Activated T-helper 2 cell treated with anti-CD3 and anti-CD28 coated beads, Interferon-gamma antibody, Interleukin-2, Interleukin-4, amounts not matched to agents 10 μg/mL and 5 μg/mL and 100 μg/mL, durations not matched to agents 14 hours and 24 hours and 36 hours (primary cell): ENCODE results near the gene PKIB. TPM values are rescaled to one million over a fixed set of nuclear protein-coding genes. Genes with fewer than 3 reads are reported as not detected.

ENCODE experiments used
- DNase-seq: peaks from one replicate; pipeline ENCODE4 v3.0.0; 2021; ENCODE audit warnings: low spot score
- H3K27ac Mint-ChIP-seq: one replicate; pipeline ENCODE4 v1.8.0; 2021; ENCODE audit warnings: mixed read lengths
- H3K27me3 Mint-ChIP-seq: one replicate; pipeline ENCODE4 v1.8.0; 2021; ENCODE audit warnings: low read depth, mixed read lengths
- H3K36me3 Mint-ChIP-seq: one replicate; pipeline ENCODE4 v1.8.0; 2021; ENCODE audit warnings: low read depth, mixed read lengths
- H3K4me1 Mint-ChIP-seq: one replicate; pipeline ENCODE4 v1.8.0; 2021; ENCODE audit warnings: low read depth, mixed read lengths
- H3K4me3 Mint-ChIP-seq: one replicate; pipeline ENCODE4 v1.8.0; 2021; ENCODE audit warnings: low read depth, mild to moderate bottlenecking, moderate library complexity, mixed read lengths
- H3K9me3 Mint-ChIP-seq: one replicate; pipeline ENCODE4 v1.8.0; 2021; ENCODE audit warnings: mixed read lengths
- intact Hi-C: fragments of 100-400 bp; cut with micrococcal nuclease; formaldehyde crosslinking; loops from one replicate; pipeline ENCODE4 v1.15.1; 2023
- total RNA-seq: library from RNA; stranded (reverse); gene quantifications from 2 replicates; pipeline ENCODE4 v1.2.3, GENCODE V29; 2022

The PKIB gene
- total RNA-seq, 1 donor from 2014 or later = 0.52 TPM

DNA sequence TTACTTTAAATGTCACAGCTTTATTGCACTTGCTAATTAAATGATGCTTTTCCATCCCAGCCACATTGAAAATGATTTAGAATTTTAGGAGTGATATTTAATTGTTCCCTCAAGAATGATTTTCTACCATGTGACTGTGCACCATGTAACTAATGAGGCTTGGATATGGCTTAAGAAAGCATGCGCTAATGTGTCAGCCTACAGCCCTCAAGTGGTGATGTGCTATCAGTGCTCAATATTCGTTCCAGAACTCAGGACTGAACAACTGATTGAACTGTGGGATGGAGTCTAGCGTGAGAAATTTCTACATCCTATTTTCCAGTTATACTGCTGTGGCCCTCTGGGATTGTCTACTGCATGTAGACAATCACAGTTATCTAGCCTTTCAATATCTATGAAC is 71.5 kb downstream of the PKIB start:
- H3K27me3 Mint-ChIP-seq = no peaks in the 10 kb centered on the region
- no peak overlapping the region for H3K4me3 Mint-ChIP-seq
- intact Hi-C loops = no loop called here
- no peaks in the 10 kb centered on the region for H3K4me1 Mint-ChIP-seq
- H3K27ac Mint-ChIP-seq = no peak overlapping the region
- no peaks in the 10 kb centered on the region for H3K36me3 Mint-ChIP-seq
- H3K9me3 Mint-ChIP-seq = no peaks in the 10 kb centered on the region
- no peak for DNase-seq

DNA sequence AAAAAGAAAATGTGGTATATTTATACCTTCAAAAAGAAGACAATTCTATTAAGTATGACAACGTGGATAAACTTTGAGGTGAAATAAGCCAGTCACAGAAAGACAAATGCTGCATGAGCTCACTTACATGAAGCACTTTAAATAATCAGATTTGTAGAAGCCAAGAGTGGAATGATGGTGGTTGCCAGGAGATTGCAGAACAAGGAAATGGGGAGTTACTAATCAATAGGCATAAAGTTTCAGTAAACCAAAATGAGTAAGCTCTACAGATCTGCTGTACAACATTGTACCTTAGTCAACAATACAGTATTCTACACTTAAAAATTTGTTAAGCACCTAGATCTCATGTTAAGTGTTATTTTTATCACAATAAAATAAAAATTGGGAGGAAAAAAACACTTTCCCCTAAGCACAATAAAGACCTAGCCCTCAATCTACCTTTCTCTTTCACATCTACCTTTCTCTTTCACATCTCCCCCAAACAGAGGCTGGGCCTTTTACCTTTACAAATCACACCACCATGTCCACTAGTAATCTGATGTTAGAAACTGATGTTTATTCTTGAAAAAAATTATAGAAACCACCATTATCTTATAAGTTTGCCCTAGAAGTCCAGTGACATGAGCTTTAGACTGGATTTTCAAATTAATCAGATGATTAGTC is 73.9 kb downstream of the PKIB start:
- no peaks in the 10 kb centered on the region for H3K9me3 Mint-ChIP-seq
- intact Hi-C loops = no loop called here
- no peak overlapping the region for H3K4me3 Mint-ChIP-seq
- H3K27me3 Mint-ChIP-seq = peaks cover 2% of the 10 kb centered on the region
- DNase-seq = no peak
- H3K4me1 Mint-ChIP-seq = no peaks in the 10 kb centered on the region
- no peak overlapping the region for H3K27ac Mint-ChIP-seq
- no peaks in the 10 kb centered on the region for H3K36me3 Mint-ChIP-seq

DNA sequence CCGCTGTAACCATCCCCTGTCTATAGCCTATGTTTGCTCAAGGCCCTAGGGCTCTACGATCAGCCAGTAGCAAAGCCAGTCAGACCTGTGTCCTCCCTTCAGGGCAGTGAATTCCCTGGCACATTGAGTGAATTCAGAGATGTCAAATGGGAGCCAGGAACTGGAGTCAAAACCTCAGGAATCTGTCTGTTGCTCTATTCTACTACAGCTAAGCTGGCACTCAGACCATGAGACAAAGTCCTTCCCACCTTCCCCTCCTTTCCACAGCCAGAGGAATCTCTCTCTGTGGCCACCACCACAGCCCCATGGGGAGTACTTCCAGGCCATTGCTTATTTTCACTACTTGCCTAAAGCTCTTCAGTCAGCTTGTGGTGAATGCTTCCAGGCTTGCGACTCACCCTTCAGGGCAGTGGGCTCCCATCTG is 82.0 kb downstream of the PKIB start:
- no peaks in the 10 kb centered on the region for H3K4me1 Mint-ChIP-seq
- intact Hi-C loops = no loop called here
- no peaks in the 10 kb centered on the region for H3K27me3 Mint-ChIP-seq

DNA sequence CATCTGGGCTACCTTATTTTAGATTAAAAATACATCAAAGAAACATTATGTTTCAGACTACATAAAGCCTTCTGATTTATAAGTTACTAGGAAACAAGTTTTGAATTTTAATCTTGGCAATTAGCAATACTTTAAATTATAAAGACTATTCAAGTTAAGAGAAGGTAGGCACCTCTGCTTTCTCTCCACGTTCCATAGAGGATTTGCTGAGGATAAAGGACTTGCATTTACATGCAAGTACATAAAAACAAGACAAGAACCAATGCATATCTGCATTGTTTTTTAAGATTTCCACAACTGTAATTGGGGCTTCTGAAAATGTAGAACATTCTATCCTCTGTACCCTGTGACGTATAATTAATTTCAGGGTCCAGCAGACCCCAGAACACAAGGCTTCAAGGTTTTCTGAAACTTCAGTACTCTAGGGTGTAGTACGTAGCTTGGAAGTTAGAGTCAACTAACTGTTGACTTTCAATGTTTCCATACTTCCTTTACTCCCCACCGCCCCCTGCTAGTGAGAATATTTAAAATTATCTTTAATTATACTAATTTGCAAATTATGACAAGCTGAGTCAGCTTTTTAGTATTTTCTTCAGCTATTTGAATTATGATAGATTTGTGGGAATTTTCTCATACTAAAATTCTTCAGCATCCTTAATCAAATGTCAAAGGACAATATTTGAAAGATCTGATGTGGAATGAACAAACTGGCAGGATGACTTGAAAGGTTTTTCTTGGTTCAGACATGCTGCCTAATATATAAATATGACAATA is 82.8 kb downstream of the PKIB start:
- H3K4me1 Mint-ChIP-seq = no peaks in the 10 kb centered on the region
- no peaks in the 10 kb centered on the region for H3K9me3 Mint-ChIP-seq
- H3K36me3 Mint-ChIP-seq = no peaks in the 10 kb centered on the region
- no peak overlapping the region for H3K27ac Mint-ChIP-seq
- H3K4me3 Mint-ChIP-seq = no peak overlapping the region
- no peak for DNase-seq
- no peaks in the 10 kb centered on the region for H3K27me3 Mint-ChIP-seq
- intact Hi-C loops = no loop called here

More for the DNA sequence above, 82.0 kb downstream of the PKIB start:
- H3K27ac Mint-ChIP-seq = no peak overlapping the region
- no peak for DNase-seq
- H3K4me3 Mint-ChIP-seq = no peak overlapping the region
- no peaks in the 10 kb centered on the region for H3K9me3 Mint-ChIP-seq
- H3K36me3 Mint-ChIP-seq = no peaks in the 10 kb centered on the region

DNA sequence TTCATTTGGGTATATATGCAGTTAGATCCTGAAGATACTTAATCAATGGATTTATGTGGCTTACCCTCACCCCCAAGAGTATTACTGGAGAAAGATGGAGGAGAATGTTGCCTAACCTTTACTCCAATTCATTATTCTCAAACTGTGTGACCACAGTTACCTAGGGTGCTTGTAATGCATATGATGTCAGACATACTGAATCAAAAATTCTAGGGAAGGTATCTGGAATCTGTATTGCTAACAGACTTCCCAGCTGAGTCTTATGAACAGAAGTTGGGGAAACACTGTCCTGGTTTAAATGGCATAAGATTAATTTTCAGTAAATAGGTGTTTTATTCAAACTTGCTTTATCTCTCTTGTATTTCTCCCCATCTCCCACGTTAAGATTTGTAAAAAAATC is 83.9 kb downstream of the PKIB start:
- no peak for DNase-seq
- H3K27ac Mint-ChIP-seq = no peak overlapping the region
- no peaks in the 10 kb centered on the region for H3K36me3 Mint-ChIP-seq
- no peak overlapping the region for H3K4me3 Mint-ChIP-seq
- intact Hi-C loops = no loop called here
- H3K4me1 Mint-ChIP-seq = no peaks in the 10 kb centered on the region
- H3K9me3 Mint-ChIP-seq = no peaks in the 10 kb centered on the region
- no peaks in the 10 kb centered on the region for H3K27me3 Mint-ChIP-seq

DNA sequence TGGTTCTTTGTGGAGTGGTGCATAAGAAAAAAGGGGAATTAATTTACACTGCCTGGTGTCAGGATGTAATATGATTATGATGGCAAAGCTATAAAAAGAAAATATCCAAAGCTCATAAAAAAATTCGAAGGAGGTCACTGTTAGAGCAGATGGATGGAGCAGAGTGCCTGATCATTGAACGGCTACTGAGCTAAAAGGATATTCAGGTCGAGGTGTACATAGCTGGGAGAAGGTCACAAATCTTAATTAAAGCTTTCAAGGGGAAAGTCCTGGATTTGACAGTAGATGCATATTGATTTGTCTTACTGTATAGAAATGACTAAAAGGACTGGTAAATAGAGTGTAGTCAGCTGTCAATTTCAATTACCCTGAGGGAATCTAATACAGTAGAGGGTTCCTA is 84.4 kb downstream of the PKIB start:
- Mint-ChIP-seq H3K27me3 (no peaks in the 10 kb centered on the region), H3K4me3 (no peak overlapping the region), H3K9me3 (no peaks in the 10 kb centered on the region), H3K27ac (no peak overlapping the region), H3K36me3 (no peaks in the 10 kb centered on the region), H3K4me1 (no peaks in the 10 kb centered on the region)
- DNase-seq = no peak
- intact Hi-C loops = no loop called here

DNA sequence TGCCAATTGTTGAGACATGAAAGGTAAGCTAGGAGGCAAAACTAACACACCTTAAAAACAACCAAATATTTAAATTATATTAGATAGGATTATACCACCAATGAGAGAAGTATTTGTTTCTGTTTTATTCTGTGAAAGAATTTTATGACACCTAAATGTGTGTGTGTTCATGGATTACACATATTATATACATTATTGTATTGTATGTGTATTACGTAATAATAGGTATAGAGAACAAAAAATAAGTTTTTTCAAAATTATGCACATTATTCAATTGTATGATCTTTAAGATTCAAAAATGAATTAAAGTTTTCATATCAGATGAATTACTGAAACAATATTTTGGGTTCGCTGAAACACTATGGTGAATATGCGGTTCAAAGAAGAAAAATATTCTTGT is 85.0 kb downstream of the PKIB start:
- Mint-ChIP-seq H3K4me1 (no peaks in the 10 kb centered on the region), H3K9me3 (no peaks in the 10 kb centered on the region), H3K27me3 (no peaks in the 10 kb centered on the region), H3K27ac (no peak overlapping the region), H3K4me3 (no peak overlapping the region), H3K36me3 (no peaks in the 10 kb centered on the region)
- intact Hi-C loops = no loop called here
- no peak for DNase-seq

DNA sequence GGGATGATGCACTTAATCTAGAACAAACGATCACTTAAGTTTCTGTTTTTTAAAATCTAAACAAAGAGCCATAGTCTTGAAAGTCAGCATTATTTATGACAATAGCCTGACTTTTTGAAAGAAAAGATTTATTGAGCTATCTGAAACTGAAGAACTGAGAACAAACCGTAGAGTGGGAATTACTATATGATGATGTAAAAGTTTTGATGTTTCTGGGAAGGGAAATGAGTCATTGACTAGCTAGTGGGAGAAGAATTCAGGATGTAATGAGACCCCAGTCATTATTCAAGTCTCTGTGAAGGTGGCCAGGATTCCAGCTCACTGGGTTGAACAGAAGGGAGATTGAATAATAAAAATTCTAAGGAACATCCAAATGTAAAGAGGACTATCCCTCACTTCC is 85.9 kb downstream of the PKIB start:
- Mint-ChIP-seq H3K4me3 (no peak overlapping the region), H3K9me3 (no peaks in the 10 kb centered on the region), H3K4me1 (no peaks in the 10 kb centered on the region), H3K36me3 (no peaks in the 10 kb centered on the region), H3K27ac (no peak overlapping the region), H3K27me3 (no peaks in the 10 kb centered on the region)
- DNase-seq = no peak
- intact Hi-C loops = no loop called here

DNA sequence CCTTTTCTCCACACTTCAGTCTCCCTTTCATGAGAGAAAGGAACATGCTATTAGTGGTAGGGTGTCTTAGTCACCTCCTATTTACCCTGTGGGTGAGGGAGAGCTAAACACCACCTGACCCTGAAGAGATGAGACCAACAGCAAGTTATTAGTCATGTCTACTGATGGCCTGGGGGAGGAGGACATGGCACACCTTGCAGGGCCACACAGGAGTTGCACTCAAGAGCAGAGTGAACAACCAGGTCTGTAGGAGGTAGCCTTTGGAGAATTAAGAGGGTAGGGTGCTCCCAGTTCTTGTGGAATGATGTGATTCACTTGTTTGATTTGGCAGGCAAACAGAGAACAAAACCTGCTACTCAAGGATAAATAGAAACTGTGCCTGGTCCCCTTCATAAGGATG is 86.6 kb downstream of the PKIB start:
- Mint-ChIP-seq H3K27ac (no peak overlapping the region), H3K4me1 (no peaks in the 10 kb centered on the region), H3K27me3 (no peaks in the 10 kb centered on the region), H3K36me3 (no peaks in the 10 kb centered on the region), H3K9me3 (no peaks in the 10 kb centered on the region), H3K4me3 (no peak overlapping the region)
- no peak for DNase-seq
- intact Hi-C loops = no loop called here

DNA sequence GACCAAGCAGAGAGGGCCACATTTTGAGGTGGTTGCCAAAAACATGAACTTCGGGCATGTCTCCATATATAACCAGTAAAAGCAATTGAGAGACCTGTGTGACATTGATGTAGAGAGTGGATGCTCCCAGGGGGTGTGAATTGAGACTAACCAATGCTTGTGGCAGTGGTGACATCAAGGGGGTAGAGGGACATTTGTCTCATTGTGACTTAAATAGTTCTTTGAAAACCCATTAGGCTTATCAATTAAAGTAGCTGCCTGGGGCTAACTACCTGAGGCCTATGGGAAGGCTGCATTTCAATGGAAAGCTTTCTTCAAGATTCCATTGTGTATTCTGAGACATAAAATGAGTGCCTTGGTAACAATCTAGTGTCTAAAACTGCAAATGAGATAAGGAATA is 87.3 kb downstream of the PKIB start:
- Mint-ChIP-seq H3K27me3 (no peaks in the 10 kb centered on the region), H3K4me3 (no peak overlapping the region)

DNA sequence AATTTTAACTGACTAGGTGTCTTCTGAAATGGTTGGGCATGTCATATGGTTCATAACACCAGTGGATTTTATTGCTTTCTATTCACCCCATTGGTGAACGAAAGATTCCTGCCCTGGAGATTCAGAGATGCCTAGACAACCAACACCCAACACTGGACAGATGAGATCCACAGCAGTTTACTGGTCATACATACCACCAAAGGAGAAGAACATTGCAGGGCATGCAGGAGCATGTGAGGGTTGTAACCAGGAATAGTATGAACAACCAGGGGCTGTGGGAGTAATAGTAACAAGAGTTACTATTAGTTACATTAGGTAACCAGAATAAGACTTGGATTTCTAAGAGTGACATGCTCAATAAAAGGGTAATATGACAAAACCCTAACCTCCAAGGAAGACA is 91.5 kb downstream of the PKIB start:
- no peaks in the 10 kb centered on the region for H3K4me1 Mint-ChIP-seq
- H3K27ac Mint-ChIP-seq = no peak overlapping the region
- no peaks in the 10 kb centered on the region for H3K9me3 Mint-ChIP-seq
- no peaks in the 10 kb centered on the region for H3K27me3 Mint-ChIP-seq
- H3K4me3 Mint-ChIP-seq = no peak overlapping the region
- no peak for DNase-seq
- no peaks in the 10 kb centered on the region for H3K36me3 Mint-ChIP-seq
- intact Hi-C loops = no loop called here

More for the DNA sequence above, 87.3 kb downstream of the PKIB start:
- no peak for DNase-seq
- Mint-ChIP-seq H3K4me1 (no peaks in the 10 kb centered on the region), H3K9me3 (no peaks in the 10 kb centered on the region), H3K36me3 (no peaks in the 10 kb centered on the region), H3K27ac (no peak overlapping the region)
- intact Hi-C loops = no loop called here

DNA sequence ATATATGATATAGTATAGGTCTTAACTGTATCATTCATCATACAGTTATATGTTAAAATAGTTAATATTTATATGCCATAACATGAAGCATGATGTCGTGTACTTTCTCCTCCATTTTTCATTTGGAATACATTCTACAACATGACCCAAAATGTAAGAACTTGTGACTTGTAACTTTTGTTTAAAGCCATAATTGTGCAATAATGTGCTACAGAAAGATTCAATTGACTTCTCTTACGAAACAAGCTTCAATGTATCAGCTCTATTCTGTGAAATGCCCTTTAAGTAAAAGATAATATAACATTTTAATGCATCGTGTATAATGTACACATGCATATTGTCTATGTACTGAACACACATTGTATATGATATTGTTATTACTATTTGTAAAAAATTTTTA is 92.6 kb downstream of the PKIB start:
- DNase-seq = no peak
- H3K4me3 Mint-ChIP-seq = no peak overlapping the region
- intact Hi-C loops = no loop called here
- H3K9me3 Mint-ChIP-seq = no peaks in the 10 kb centered on the region
- no peaks in the 10 kb centered on the region for H3K27me3 Mint-ChIP-seq
- H3K36me3 Mint-ChIP-seq = no peaks in the 10 kb centered on the region
- no peak overlapping the region for H3K27ac Mint-ChIP-seq
- H3K4me1 Mint-ChIP-seq = no peaks in the 10 kb centered on the region

DNA sequence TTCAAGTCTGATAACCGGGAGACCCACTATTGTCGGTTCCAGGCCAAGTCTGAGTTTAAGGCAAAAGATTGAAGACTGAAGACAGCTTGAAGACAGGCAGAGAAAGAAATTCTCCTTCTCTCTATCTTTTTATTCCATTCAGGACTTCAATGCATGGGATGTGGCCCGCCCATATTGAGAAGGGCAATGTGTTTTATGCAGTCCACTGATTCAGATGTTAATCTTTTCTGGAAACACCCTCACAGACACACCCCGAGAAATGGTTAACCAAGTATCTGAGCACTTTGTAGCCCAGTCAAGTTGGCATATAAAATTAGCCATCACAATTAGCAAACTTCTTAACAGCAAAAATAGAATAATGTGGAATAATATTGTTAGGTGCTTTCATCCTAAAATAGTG is 93.9 kb downstream of the PKIB start:
- H3K27me3 Mint-ChIP-seq = no peaks in the 10 kb centered on the region
- no peaks in the 10 kb centered on the region for H3K36me3 Mint-ChIP-seq
- no peak for DNase-seq
- H3K27ac Mint-ChIP-seq = no peak overlapping the region
- H3K4me1 Mint-ChIP-seq = no peaks in the 10 kb centered on the region
- intact Hi-C loops = no loop called here
- no peaks in the 10 kb centered on the region for H3K9me3 Mint-ChIP-seq
- no peak overlapping the region for H3K4me3 Mint-ChIP-seq
